GM18505 (cell line): ENCODE data around the gene CD46.
A peak's percentile ranks its signal among the peaks of the same experiment; 100 is the strongest.

Experiments used
- ATAC-seq: cut with Tn5 transposase; IDR thresholded peaks from one replicate; pipeline ENCODE4 v1.9.1; 2021; ENCODE audit not compliant: unreplicated experiment
- POLR2A ChIP-seq: IDR thresholded peaks from 4 replicates; pipeline ENCODE4 v1.6.1; 2011; ENCODE audit warnings: borderline replicate concordance; ENCODE audit not compliant: insufficient read depth, insufficient read length; ENCODE audit errors: extremely low read depth

CD46 gene

DNA sequence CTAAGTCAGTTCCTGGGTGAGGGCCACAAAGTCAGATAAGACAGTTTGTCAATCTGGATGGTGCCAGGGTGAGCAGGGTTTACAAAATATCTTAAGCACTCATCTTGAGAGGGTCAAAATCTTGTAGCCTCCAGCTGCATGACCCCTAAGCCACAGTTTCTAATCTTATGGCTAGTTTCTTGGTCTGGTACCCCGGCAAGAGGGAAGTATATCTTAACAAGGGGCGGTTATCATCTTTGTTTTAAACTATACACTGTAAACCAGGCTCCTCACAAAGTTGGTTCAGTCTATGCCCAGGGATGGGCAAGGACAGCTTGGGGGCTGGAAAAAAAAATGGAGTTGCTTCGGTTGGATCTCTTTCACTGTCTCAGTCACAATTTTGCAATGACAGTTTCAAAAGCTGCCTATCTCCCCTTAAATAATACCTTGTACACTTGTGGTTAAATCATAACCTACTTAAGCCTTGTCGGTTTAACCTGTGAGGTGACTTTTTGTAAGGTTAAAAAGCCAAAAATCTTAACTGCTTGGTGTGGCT, 7.8 kb upstream of the CD46 start:
- no peak for TF ChIP-seq POLR2A
- no peak for ATAC-seq

DNA sequence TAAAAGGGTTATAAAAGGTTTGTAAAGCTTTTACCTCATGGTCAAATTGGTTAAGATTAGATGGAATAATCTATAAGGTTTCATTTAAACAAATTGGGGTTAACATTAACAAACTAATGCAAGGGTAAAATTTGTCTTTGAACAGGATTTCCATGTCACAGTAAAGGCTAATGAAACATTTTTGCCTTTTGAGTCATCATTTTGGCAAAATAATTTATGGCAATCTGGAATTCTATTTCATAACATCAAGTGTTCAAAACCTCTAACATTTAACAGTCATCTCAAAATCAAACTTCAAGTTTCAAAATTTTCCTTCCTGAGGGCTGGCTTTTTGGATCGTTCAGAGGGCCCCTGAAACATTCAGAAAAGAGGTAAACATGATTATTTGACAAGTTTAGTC, 6.6 kb upstream of the CD46 start:
- no peak for ATAC-seq
- TF ChIP-seq POLR2A, result no peak

DNA sequence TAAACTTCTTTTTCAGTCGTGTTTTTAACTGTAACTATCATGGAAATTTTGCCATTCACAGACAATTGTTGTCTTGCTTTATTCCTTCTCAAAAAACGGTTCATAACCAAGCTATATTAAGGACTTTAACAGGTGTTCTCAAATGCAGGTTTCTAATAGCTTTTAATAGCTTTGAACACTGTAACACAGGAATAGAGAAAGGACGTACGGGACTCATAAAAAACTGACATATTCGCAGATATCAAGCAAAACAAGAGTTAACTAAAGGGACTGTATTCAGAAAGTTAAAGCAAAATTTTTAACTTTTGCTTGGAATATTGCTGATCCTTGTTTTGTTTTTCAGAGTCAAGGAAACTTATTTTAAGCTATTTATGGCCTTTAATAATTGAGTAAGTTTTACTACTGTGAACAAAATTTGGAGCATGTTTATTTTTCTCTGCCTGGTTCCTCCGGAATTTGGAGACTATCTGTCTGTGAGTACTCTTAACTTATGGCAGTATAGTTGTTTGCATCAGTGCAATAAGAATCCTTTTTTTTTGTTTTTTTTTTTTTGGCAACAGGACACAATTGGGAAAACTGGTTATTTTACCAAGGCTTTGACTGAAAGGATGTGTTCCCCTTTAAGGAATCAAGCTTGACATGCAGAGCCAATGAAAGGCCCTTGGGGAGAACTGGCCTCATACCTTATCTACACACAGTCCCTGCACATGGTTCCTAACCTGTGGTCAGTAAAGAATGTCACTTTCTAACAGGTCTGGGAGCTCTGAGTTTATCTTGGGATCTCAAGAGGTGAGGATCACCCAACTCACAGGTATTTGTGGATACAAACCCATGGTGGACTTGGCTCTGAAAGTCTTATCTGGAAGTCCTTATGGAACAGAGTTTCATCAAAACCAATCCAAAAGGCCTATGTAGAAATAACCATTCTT, 5.8 kb upstream of the CD46 start:
- no peak for ATAC-seq
- TF ChIP-seq POLR2A, result no peak

DNA sequence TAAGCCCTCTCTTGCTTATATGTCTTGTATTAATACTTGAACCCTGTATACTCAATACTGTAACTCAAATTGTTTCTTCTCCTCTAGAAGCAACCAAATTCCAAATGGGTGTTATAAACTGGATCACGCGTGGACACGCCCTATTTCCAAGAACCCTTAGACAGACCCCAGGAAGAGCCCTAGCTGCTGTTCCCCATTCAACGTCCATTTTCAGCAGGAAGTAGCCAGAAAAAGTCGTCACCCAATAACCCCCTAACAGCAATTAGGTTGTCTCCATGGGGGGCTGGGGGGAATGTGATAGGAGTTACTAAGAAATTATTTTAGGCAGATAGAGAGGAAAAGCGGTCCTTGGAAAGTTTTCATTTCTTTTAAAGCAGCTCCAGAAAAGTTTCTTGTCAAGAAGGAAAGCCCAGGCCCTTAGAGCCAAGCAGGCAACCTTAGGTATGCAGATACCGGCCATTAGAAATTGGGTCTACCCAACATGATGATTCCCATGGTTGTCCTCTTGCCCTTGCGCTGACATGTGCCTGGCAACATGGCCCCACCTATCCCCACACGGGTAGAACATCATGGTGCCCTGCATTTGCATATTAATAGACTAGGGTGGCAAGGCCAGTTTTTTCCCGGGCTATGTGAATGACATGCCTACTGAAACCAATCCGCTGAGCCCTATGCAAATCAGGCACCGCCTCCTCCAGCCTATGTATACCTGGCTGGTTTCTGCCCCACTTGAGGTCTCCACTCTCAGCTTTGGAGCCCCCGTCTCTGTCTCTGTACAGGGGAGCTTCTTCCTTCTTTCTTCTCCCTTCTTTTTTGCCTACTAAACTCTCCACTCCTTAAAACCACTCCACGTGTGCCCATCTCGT, 4.0 kb upstream of the CD46 start:
- no peak for ATAC-seq
- TF ChIP-seq POLR2A, result no peak

DNA sequence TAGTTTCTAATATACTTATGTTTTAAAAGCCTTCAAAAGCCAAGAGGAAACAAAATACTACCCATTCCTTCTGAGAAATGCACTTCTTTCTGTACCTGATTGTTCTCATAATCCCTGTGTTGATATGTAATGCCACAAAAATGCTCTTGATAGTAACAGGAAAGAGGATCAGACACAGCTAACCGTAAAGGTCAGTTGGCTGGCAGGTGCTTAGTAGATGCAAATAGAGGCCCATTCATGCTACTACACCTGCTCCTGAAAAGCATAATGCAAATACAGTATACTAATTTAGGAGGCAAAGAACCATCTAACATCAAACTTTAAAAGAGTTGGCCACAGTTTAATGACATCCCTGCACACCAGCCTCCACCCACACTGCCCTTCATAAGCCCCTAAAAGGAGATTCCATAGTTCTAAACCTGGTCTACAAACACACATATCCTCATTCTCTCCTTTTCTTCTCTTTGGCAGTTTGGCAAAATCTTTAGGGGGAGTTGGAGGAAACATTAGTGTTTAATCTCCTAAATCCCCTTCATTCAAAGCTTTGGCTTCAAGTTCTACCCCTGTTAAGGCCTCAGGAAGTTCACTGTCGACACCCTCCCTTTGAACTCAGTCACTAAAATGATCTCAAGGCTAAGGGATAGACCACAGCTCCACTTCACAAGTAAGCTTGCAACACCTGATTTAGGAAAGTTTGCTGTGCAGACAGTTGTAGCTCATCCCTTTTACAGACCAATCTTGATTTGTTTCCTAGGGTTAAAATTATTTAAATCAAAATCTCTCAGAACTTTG, 2.9 kb upstream of the CD46 start:
- ATAC-seq, result no peak
- TF ChIP-seq POLR2A, result no peak

DNA sequence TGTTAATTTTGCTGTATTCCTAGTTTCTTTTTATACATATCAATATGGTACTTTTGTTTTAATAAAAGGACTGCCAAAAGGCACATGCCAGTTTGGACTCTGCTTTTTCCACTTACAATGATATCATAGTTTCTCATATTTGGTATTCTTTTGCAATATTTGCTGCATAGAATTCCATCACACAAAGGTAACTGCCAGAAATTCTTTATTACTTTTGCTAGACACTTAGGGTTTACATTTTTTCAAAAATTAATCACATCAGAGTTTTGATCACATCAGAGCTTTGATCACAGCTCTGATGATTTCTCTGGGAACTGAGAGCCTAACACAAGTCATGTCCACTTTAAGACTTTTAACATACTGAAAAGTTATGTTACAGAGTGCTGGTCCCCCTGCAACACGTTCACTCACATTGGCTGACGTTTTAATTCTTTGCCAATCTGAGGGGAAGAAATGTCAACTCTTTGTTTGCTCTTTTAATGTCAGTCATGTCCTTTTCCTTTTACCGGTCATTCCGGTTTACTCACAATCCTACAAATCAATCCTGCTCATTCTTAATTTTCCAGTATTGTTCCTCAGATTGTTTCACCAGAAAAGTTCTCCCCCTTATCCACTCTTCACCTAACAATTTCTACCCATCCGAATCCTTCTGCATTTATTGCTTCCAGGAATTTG, 1.1 kb upstream of the CD46 start:
- ATAC-seq, result no peak
- TF ChIP-seq POLR2A, result no peak

DNA sequence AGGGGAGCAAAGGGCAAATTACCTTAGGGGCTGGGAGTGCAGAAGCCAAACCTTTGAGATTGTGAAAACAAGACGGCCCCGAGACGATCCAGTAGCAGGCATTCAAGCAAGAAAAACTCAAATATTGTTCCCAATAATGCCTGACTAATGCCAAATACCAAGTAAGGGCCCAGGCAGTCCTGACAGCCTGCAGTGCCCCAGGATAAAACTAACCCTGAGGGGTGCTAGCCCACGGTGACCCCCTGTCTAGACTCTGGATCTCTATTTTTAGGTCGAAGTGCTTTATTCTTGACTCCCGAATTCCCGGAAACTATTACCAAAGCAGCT, 428 bp upstream of the CD46 start:
- peak; percentile 6 for ATAC-seq

DNA sequence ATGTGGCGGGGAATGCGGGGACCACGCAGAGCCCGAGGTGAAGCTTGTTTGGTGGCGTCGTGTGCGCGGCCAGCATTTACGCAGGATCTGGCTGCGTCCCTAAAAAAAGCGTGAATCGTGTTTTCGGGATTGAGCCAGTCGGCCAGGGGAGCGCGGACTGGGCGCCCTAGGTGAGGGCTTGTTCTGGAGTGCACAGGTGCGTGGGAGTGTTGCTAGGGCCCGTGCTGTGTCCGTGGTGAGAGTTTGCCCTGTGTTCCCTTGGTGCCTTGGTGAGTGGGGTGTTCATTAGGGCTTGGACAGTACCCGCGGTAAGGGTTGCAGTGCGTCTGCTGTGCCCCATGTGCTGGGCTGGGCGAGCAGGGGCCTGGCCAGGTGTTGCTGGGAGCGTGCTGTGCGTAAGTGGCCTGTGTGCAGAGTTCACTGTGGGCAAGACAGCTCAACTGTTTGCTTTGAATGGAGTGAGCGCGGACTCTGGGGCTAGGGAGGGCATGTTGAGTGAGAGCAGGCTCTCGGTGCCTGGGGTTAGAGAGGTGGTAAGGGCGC, 673 bp downstream of the CD46 start:
- peak; percentile 34 for ATAC-seq
- TF ChIP-seq POLR2A, result no peak

DNA sequence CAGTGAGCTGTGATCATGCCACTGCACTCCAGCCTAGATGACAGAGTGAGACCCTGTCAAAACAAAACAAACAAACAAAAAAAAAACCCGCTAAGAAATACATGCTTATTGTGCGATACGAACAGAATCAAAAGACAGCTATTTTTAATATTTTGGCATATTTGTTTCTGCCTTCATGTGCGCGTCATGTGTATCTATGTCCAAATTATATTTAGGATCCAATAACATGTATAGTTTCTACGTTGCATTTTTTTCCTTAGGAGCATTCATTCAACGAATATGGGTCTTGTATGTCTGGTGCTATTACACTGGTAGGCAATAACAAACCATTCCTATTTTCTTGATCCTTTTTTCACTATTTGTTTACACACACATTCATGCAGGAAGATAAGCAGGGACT, 1.8 kb downstream of the CD46 start:
- ATAC-seq, result no peak

DNA sequence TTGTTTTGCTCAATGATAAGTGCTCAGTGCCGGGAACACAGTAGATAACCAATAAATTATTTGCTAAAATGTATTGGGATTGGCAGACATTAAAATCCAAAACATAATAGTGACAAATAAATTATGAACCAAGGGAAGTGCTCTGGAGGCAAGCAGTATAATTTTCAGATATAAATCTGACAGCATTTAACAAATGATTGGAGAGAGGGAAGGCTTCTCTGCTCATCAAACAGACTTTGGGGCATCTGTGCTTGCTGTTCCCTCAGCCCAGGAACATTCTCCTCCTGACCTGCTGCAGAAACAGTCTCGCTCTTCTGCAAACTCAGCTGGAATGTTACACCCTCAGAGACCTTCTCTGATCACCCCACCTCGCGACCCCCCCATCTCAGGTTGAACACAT, 2.2 kb downstream of the CD46 start:
- no peak for TF ChIP-seq POLR2A

More for the DNA sequence above, 1.8 kb downstream of the CD46 start:
- no peak for TF ChIP-seq POLR2A

DNA sequence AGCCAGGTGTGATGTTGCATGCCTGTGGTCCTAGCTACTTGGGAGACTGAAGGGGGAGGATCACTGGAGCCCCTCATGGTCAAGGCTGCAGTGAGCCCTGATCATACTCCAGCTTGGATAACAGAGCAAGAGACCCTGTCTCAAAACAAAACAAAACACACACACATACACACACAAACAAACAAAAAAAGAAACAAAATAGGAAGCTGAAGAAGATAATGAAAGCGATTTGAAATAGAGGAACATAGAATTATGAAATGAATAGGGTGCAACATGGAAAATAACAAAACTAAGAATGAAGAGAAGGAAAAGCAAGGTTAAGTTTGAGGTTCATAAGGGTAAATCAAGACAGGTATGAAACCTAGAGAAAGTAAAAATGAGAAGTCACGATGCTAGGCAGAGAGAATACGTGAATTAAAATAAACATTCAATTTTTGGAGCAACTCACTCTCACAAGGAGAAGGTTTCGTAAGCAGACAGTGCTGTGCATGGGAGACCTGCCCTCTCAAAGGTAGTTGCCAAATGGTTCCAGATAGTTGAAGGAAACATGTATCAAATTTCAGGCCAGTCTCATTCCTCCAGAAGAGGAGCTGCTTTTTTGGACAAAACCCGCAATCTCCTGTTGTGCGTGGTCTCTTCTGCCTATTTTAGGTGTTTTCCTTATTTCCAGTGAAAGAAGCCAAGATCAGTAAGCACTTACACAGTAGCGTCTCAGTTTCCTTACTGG, 3.3 kb downstream of the CD46 start:
- ATAC-seq, result no peak

More for the DNA sequence above, 2.2 kb downstream of the CD46 start:
- ATAC-seq, result no peak

More for the DNA sequence above, 3.3 kb downstream of the CD46 start:
- TF ChIP-seq POLR2A, result no peak
